Brain microvascular endothelial cell (primary cell): ENCODE measurements around the gene CREB5.

Experiments
- DNase-seq: peaks from one replicate; pipeline ENCODE4 v3.0.0-alpha.2; 2020
- H3K27ac ChIP-seq: fragments of 250-450 bp; sonication (Bioruptor Pico); 2 replicates; pipeline ENCODE4 v1.5.1; 2020; ENCODE audit warnings: mild to moderate bottlenecking, moderate library complexity
- H3K27me3 ChIP-seq: fragments of 250-450 bp; sonication (Bioruptor Pico); replicated peaks from 2 replicates; pipeline ENCODE4 v1.5.1; 2020; ENCODE audit warnings: mild to moderate bottlenecking
- H3K36me3 ChIP-seq: fragments of 250-450 bp; sonication (Bioruptor Pico); replicated peaks from 2 replicates; pipeline ENCODE4 v1.5.1; 2020; ENCODE audit warnings: mild to moderate bottlenecking
- H3K4me3 ChIP-seq: 2 replicates; pipeline ENCODE4 v1.5.1; 2011; ENCODE audit warnings: low read depth, mild to moderate bottlenecking, control low read depth, low read length, moderate library complexity
- CTCF ChIP-seq: IDR thresholded peaks from 2 replicates; pipeline ENCODE4 v1.5.1; 2011; ENCODE audit warnings: low read depth, mild to moderate bottlenecking, moderate library complexity, low read length, control low read depth, inconsistent platforms; ENCODE audit errors: missing control alignments
- in situ Hi-C: cut with HindIII; loops from 2 replicates; pipeline ENCODE4 v1.10.0; 2017; ENCODE audit warnings: low sequenced_read_pairs, low pct_ligation_motif_present

Gene CREB5

GRCh38 chr7:28442540-28443420 lies 30.5 kb downstream of the CREB5 start:
- DNase-seq: no peak
- H3K27me3 ChIP-seq: no peaks in the 10 kb centered on the region
- TF ChIP-seq CTCF: no peak
- no peak overlapping the region for H3K4me3 ChIP-seq
- in situ Hi-C loops: no loop called here
- H3K27ac ChIP-seq: no peak overlapping the region
- no peaks in the 10 kb centered on the region for H3K36me3 ChIP-seq

- Histone ChIP-seq H3K36me3 (no peaks in the 10 kb centered on the region), H3K27me3 (no peaks in the 10 kb centered on the region), H3K27ac (no peak overlapping the region), H3K4me3 (no peak overlapping the region)
- no peak for DNase-seq
- in situ Hi-C loops: no loop called here
- TF ChIP-seq CTCF: no peak
These were observed 33.8 kb downstream of the CREB5 start for GRCh38 chr7:28446131-28446530.

DNA sequence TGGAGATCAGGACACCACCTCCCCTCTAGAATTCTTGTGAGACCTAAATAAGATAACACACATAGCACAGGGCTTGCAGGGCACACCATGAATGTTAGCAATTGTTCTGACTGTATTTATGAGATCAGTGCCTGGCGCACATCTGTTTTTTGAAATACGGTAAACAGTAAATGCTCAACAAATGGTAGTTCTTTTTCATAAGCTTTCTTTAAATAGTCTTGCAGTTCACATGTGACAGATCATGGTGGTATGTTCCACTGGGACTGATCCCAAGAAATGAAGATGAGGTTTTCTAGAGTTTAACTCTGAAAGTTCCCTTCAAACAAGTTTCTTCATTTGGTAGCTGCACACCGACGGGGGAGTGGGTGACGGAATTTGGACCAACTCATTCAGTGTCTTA lies 34.8 kb downstream of the CREB5 start:
- H3K27me3 ChIP-seq: no peaks in the 10 kb centered on the region
- no peak for DNase-seq
- H3K36me3 ChIP-seq: no peaks in the 10 kb centered on the region
- no peak for TF ChIP-seq CTCF
- H3K4me3 ChIP-seq: no peak overlapping the region
- in situ Hi-C loops: no loop called here
- H3K27ac ChIP-seq: no peak overlapping the region

- no peak overlapping the region for H3K4me3 ChIP-seq
- DNase-seq: no peak
- H3K27me3 ChIP-seq: no peaks in the 10 kb centered on the region
- no peaks in the 10 kb centered on the region for H3K36me3 ChIP-seq
- in situ Hi-C loops: no loop called here
- no peak for TF ChIP-seq CTCF
- H3K27ac ChIP-seq: no peak overlapping the region
These were observed 36.4 kb downstream of the CREB5 start for GRCh38 chr7:28448708-28449107.

DNA sequence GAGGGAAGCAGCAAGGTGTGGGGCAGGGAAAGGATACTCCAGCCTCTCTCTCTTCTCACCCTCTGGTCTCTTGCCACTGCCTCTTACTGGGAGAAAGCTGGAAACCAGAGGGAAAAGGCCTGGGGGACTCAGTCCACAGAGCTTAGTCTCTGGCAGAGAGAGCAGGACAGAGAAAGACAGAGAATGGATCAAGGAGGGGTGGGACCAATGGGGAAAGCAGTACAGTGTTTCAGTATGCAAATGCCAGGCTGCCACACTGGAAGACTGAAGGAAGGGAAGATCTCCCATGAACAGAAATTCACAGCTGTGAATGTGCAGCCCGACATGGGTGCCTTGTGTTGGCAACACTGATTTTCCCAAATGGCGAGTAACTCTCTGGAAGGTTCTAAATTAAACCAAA lies 40.4 kb downstream of the CREB5 start:
- H3K27me3 ChIP-seq: no peaks in the 10 kb centered on the region
- TF ChIP-seq CTCF: no peak
- in situ Hi-C loops: no loop called here

GRCh38 chr7:28455486-28455885 lies 43.2 kb downstream of the CREB5 start:
- in situ Hi-C loops: no loop called here
- no peaks in the 10 kb centered on the region for H3K27me3 ChIP-seq
- no peak overlapping the region for H3K27ac ChIP-seq
- DNase-seq: no peak
- no peak overlapping the region for H3K4me3 ChIP-seq
- no peak for TF ChIP-seq CTCF
- no peaks in the 10 kb centered on the region for H3K36me3 ChIP-seq

More for the DNA sequence above, 40.4 kb downstream of the CREB5 start:
- no peak for DNase-seq
- Histone ChIP-seq H3K4me3 (no peak overlapping the region), H3K36me3 (no peaks in the 10 kb centered on the region), H3K27ac (no peak overlapping the region)
